Measurements from ENCODE around the gene AURKAIP1. TPM values are rescaled to one million over a fixed set of nuclear protein-coding genes. Genes with fewer than 3 reads are reported as not detected.

AURKAIP1 gene
- total and polyA plus RNA-seq, 2 of the 13 experiments (the other 11 are each of a cell fraction or from before 2014, with no cell fraction given), result 69.5 to 175 TPM

DNA sequence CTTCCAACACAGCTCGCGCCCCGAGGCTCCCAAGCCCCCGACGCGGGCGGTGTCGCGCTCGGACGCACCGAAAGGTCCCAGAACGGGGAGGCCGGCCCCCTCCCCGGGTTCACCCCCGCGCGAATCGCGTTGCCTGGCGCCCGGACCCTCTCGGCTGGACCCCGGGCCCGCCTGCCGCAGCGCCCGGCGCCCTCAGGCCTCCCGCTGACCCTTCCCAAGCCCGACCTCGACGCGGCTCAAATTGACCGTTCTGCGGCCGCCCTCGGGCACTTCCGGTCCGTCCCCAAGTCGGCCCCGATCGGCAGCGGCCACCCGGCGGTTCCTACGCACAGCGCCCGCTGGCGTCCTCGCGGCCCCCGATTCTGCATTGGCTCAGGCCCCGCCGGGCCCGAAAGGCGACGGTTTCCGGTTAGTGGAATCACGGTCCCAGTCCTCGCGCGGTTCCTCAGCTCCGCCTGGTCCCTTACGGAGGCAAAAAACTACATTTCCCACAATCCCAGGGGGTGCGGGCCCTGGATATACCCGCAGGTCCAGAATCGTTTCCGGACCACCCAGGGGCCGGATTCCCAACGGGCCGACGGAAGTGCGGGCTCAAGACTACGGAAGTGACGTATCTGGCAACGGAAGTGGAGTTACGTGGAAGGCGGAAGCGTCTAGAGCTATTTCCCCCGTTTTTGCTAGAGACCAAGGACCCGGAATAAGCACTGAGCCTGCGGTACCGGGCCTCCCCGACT, at the start of gene AURKAIP1 (continued):
- TF ChIP-seq MIER3 (CRISPR knock-in tag; IDR thresholded peaks at IDR 0.05; ENCODE audit: borderline replicate concordance) (peak; percentile 87; the same call in 1 of the 2 replicates), RARG (CRISPR knock-in tag; IDR thresholded peaks at IDR 0.05; ENCODE audit: low read depth) (no peak), ZNF274 (CRISPR knock-in tag; IDR thresholded peaks at IDR 0.05) (peak; percentile 96), ZBTB7A (CRISPR knock-in tag; IDR thresholded peaks at IDR 0.05) (peak; percentile 96), ZFYVE20 (CRISPR knock-in tag; IDR thresholded peaks at IDR 0.05; ENCODE audit: borderline replicate concordance, low read depth) (no peak), RCOR2 (CRISPR knock-in tag; IDR thresholded peaks at IDR 0.05) (no peak), ZNF180 (CRISPR knock-in tag; IDR thresholded peaks at IDR 0.05; ENCODE audit: borderline replicate concordance, low read depth) (no peak), AGO1 (IDR thresholded peaks at IDR 0.05; ENCODE audit: low read depth, low read length, poor library complexity, severe bottlenecking) (peak; percentile 91), ATF3 (CRISPR knock-in tag; IDR thresholded peaks at IDR 0.05) (peak; percentile 76; the same call in 1 of the 2 replicates), ZNF775 (CRISPR knock-in tag; IDR thresholded peaks at IDR 0.05; ENCODE audit: borderline replicate concordance) (no peak), GFI1 (CRISPR knock-in tag; IDR thresholded peaks at IDR 0.05; ENCODE audit: borderline replicate concordance) (no peak; the same call in 1 of the 2 replicates), ZNF24 (IDR thresholded peaks at IDR 0.05) (peak; percentile 82; the same call in 1 of the 2 replicates), MZF1 (CRISPR knock-in tag; IDR thresholded peaks at IDR 0.05; ENCODE audit: borderline replicate concordance) (no peak), ZNF547 (CRISPR knock-in tag; IDR thresholded peaks at IDR 0.05) (peak; percentile 95), KLF11 (CRISPR knock-in tag; IDR thresholded peaks at IDR 0.05) (no peak), ZZZ3 (CRISPR knock-in tag; IDR thresholded peaks at IDR 0.05; ENCODE audit: borderline replicate concordance) (peak; percentile 88; the same call in 1 of the 2 replicates), ZNF570 (CRISPR knock-in tag; IDR thresholded peaks at IDR 0.05; ENCODE audit: borderline replicate concordance) (no peak), CBX1 (IDR thresholded peaks at IDR 0.05; ENCODE audit: low read depth) (peak; percentile 50), ZBTB7B (CRISPR knock-in tag; IDR thresholded peaks at IDR 0.05) (peak; percentile 82), ZNF282 (IDR thresholded peaks at IDR 0.05; ENCODE audit: partially characterized antibody) (no peak), ZFP36L2 (CRISPR knock-in tag; IDR thresholded peaks at IDR 0.05) (0 out of 2 replicates have a peak, but pooled peaks have one; percentile 83), PITX1 (CRISPR knock-in tag; IDR thresholded peaks at IDR 0.05) (peak; percentile 85), RFX1 (IDR thresholded peaks at IDR 0.05) (no peak), ZNF672 (CRISPR knock-in tag; IDR thresholded peaks at IDR 0.05) (no peak)
- TF ChIP-seq, protein P1, sequence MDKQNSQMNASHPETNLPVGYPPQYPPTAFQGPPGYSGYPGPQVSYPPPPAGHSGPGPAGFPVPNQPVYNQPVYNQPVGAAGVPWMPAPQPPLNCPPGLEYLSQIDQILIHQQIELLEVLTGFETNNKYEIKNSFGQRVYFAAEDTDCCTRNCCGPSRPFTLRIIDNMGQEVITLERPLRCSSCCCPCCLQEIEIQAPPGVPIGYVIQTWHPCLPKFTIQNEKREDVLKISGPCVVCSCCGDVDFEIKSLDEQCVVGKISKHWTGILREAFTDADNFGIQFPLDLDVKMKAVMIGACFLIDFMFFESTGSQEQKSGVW (CRISPR knock-in tag; IDR thresholded peaks at IDR 0.05; ENCODE audit: borderline replicate concordance), result no peak; the same call in 1 of the 2 replicates
- TF ChIP-seq, protein P2, sequence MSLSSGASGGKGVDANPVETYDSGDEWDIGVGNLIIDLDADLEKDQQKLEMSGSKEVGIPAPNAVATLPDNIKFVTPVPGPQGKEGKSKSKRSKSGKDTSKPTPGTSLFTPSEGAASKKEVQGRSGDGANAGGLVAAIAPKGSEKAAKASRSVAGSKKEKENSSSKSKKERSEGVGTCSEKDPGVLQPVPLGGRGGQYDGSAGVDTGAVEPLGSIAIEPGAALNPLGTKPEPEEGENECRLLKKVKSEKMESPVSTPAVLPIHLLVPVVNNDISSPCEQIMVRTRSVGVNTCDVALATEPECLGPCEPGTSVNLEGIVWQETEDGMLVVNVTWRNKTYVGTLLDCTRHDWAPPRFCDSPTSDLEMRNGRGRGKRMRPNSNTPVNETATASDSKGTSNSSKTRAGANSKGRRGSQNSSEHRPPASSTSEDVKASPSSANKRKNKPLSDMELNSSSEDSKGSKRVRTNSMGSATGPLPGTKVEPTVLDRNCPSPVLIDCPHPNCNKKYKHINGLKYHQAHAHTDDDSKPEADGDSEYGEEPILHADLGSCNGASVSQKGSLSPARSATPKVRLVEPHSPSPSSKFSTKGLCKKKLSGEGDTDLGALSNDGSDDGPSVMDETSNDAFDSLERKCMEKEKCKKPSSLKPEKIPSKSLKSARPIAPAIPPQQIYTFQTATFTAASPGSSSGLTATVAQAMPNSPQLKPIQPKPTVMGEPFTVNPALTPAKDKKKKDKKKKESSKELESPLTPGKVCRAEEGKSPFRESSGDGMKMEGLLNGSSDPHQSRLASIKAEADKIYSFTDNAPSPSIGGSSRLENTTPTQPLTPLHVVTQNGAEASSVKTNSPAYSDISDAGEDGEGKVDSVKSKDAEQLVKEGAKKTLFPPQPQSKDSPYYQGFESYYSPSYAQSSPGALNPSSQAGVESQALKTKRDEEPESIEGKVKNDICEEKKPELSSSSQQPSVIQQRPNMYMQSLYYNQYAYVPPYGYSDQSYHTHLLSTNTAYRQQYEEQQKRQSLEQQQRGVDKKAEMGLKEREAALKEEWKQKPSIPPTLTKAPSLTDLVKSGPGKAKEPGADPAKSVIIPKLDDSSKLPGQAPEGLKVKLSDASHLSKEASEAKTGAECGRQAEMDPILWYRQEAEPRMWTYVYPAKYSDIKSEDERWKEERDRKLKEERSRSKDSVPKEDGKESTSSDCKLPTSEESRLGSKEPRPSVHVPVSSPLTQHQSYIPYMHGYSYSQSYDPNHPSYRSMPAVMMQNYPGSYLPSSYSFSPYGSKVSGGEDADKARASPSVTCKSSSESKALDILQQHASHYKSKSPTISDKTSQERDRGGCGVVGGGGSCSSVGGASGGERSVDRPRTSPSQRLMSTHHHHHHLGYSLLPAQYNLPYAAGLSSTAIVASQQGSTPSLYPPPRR (CRISPR knock-in tag; IDR thresholded peaks at IDR 0.05; ENCODE audit: borderline replicate concordance), result peak; percentile 84
